GM12878 (cell line): ENCODE results near the gene EBF3. TPM values are rescaled to one million over a fixed set of nuclear protein-coding genes. Genes with fewer than 3 reads are reported as not detected.

Source experiments
- ATAC-seq: fragments of 200-7000 bp; cut with Tn5 transposase; 3 replicates; pipeline ENCODE4 v1.9.1; 2020; ENCODE audit warnings: mild to moderate bottlenecking, moderate library complexity
- BruUV-seq: library from RNA; stranded (reverse); fragments of 400-500 nt; replicated peaks from 2 replicates; lab custom pipeline; 2021; lab: Mats Ljungman, UMichigan
- CTCF ChIA-PET: fragments of 300-600 bp; sonication (Branson Sonifier 250); formaldehyde crosslinking; extraction: SDS; loops from one replicate; lab custom pipeline; 2021; ENCODE audit warnings: inconsistent platforms; lab: Yijun Ruan, JAX
- POLR2A ChIA-PET: fragments of 350-600 bp; formaldehyde crosslinking; extraction: SDS; loops from one replicate; lab custom pipeline; 2021; ENCODE audit warnings: inconsistent platforms; lab: Charles Lee
- RAD21 ChIA-PET: fragments of 300-600 bp; sonication (Branson Sonifier 250); formaldehyde crosslinking; loops from one replicate; lab custom pipeline; 2023; ENCODE audit warnings: antibody characterized with exemption; ENCODE audit not compliant: unreplicated experiment; lab: Charles Lee
- SMC1A ChIA-PET: fragments of 300-600 bp; sonication (Branson Sonifier 250); formaldehyde crosslinking; loops from one replicate; lab custom pipeline; 2023; ENCODE audit not compliant: unreplicated experiment, uncharacterized antibody; lab: Charles Lee
- DNase-seq: peaks from one replicate; pipeline ENCODE4 v3.0.0-alpha.2; 2011; ENCODE audit warnings: low read depth, low spot score
- FAIRE-seq: peaks from 3 replicates; lab custom pipeline; 2011; peaks lifted over from hg19 to GRCh38; lab: Jason Lieb, UNC
- H2AFZ ChIP-seq: 2 replicates; pipeline ENCODE4 v1.6.0; 2011; ENCODE audit warnings: low read depth, low read length, control low read depth; ENCODE audit not compliant: control insufficient read depth
- H3K27ac ChIP-seq: 2 replicates; pipeline ENCODE4 v1.5.1; 2011; ENCODE audit warnings: control low read depth; ENCODE audit not compliant: control insufficient read depth, insufficient read depth
- H3K27me3 ChIP-seq, 2 experiments: replicated peaks in 1 of 2; 2 replicates each; pipeline versions ENCODE4 v1.6.0 to v1.6.1; 2011; ENCODE audit warnings: low read length in 1 of 2; ENCODE audit not compliant: control insufficient read depth in 2 of 2, insufficient read depth in 2 of 2
- H3K36me3 ChIP-seq, 2 experiments: 2 replicates each; pipeline ENCODE4 v1.5.1; 2011; ENCODE audit warnings: low read length in 1 of 2; ENCODE audit not compliant: control insufficient read depth in 2 of 2, insufficient read depth in 2 of 2
- H3K4me1 ChIP-seq: 2 replicates; pipeline ENCODE4 v1.6.1; 2011; ENCODE audit warnings: mild to moderate bottlenecking, low read length, moderate library complexity, mixed read lengths; ENCODE audit not compliant: control insufficient read depth, insufficient read depth
- H3K4me2 ChIP-seq: 2 replicates; pipeline ENCODE4 v1.6.0; 2011; ENCODE audit warnings: control low read depth; ENCODE audit not compliant: control insufficient read depth, insufficient read depth
- H3K4me3 ChIP-seq: fragments of 200-600 bp; sonication (generic); 2 replicates; pipeline ENCODE4 v1.5.1; 2016
- H3K79me2 ChIP-seq: 2 replicates; pipeline ENCODE4 v1.6.0; 2011; ENCODE audit warnings: low read length; ENCODE audit not compliant: control insufficient read depth, insufficient read depth
- H3K9ac ChIP-seq: 2 replicates; pipeline ENCODE4 v1.8.0; 2011; ENCODE audit warnings: low read length, control low read depth, mixed read lengths; ENCODE audit not compliant: control insufficient read depth, insufficient read depth
- H3K9me3 ChIP-seq: replicated peaks from 3 replicates; pipeline ENCODE4 v1.5.1; 2011; ENCODE audit warnings: mild to moderate bottlenecking, low read length; ENCODE audit not compliant: control insufficient read depth, insufficient read depth
- H4K20me1 ChIP-seq: 2 replicates; pipeline ENCODE4 v1.6.0; 2011; ENCODE audit not compliant: control insufficient read depth, insufficient read depth
- ATF2 ChIP-seq: IDR thresholded peaks from 2 replicates; pipeline ENCODE4 v1.6.1; 2012; ENCODE audit warnings: low read length, inconsistent platforms
- BCL11A ChIP-seq: IDR thresholded peaks from 2 replicates; pipeline ENCODE4 v1.6.1; 2011; ENCODE audit warnings: low read depth, low read length
- BMI1 ChIP-seq: fragments of 450-650 bp; IDR thresholded peaks from 2 replicates; pipeline ENCODE4 v1.6.1; 2016; ENCODE audit warnings: mild to moderate bottlenecking, moderate library complexity, borderline replicate concordance
- CHD4 ChIP-seq: fragments of 200-600 bp; sonication (generic); IDR thresholded peaks from 2 replicates; pipeline ENCODE4 v1.6.1; 2016; ENCODE audit warnings: mild to moderate bottlenecking
- CTCF ChIP-seq, 3 experiments: IDR thresholded peaks in 2 of 3; conservative IDR thresholded peaks in 1 of 3; 2 replicates each; pipeline ENCODE4 v1.5.1; 2011; ENCODE audit warnings: low read depth in 3 of 3, low read length in 3 of 3, mild to moderate bottlenecking in 3 of 3, control low read depth in 2 of 3, moderate library complexity in 2 of 3, inconsistent platforms in 1 of 3, mixed read lengths in 1 of 3; ENCODE audit not compliant: control insufficient read depth in 2 of 3, insufficient read depth in 1 of 3; ENCODE audit errors: extremely low read depth in 1 of 3
- E2F4 ChIP-seq: IDR thresholded peaks from 2 replicates; pipeline ENCODE4 v1.6.1; 2012; ENCODE audit warnings: low read depth, low read length, improper control_type of control experiment
- EZH2 ChIP-seq: IDR thresholded peaks from 2 replicates; pipeline ENCODE4 v1.6.1; 2012; ENCODE audit warnings: low read depth, mild to moderate bottlenecking, control low read depth, inconsistent platforms, low read length, borderline replicate concordance; ENCODE audit not compliant: control insufficient read depth
- IRF3 ChIP-seq: fragments of 450-650 bp; IDR thresholded peaks from 2 replicates; pipeline ENCODE4 v1.6.1; 2014; ENCODE audit warnings: mild to moderate bottlenecking
- PAX5 ChIP-seq: IDR thresholded peaks from 2 replicates; pipeline ENCODE4 v1.6.1; 2011; ENCODE audit warnings: low read depth, low read length, borderline replicate concordance
- RAD21 ChIP-seq: IDR thresholded peaks from 2 replicates; pipeline ENCODE4 v1.6.1; 2011; ENCODE audit warnings: mild to moderate bottlenecking, low read depth, low read length, moderate library complexity; ENCODE audit not compliant: insufficient read depth
- RFX5 ChIP-seq: IDR thresholded peaks from 2 replicates; pipeline ENCODE4 v1.6.1; 2011; ENCODE audit warnings: low read depth, low read length, improper control_type of control experiment
- SMAD1 ChIP-seq: fragments of 450-650 bp; IDR thresholded peaks from 2 replicates; pipeline ENCODE4 v1.6.1; 2018; ENCODE audit warnings: mild to moderate bottlenecking, low read depth; ENCODE audit not compliant: partially characterized antibody
- SMC3 ChIP-seq: IDR thresholded peaks from 2 replicates; pipeline ENCODE4 v1.6.1; 2011; ENCODE audit warnings: low read length, improper control_type of control experiment, borderline replicate concordance
- STAT3 ChIP-seq: IDR thresholded peaks from 2 replicates; pipeline ENCODE4 v1.6.1; 2011; ENCODE audit warnings: low read depth, low read length, improper control_type of control experiment
- SUPT20H ChIP-seq: IDR thresholded peaks from 2 replicates; pipeline ENCODE4 v1.6.1; 2011; ENCODE audit warnings: low read depth, mild to moderate bottlenecking, low read length, moderate library complexity, borderline replicate concordance; ENCODE audit not compliant: control insufficient read depth
- YBX1 ChIP-seq: fragments of 450-650 bp; IDR thresholded peaks from 2 replicates; pipeline ENCODE4 v1.6.1; 2016; ENCODE audit warnings: antibody characterized with exemption
- WGBS: methylation state at CpG from one replicate; pipeline ENCODE4 v1.1.6; 2016; ENCODE audit warnings: low lambda C conversion rate; ENCODE audit not compliant: insufficient replicate concordance, insufficient coverage; ENCODE audit errors: missing lambda C conversion rate; 5-methylcytosine and 5-hydroxymethylcytosine counted together
- in situ Hi-C: fragments of 300-500 bp; cut with MboI; formaldehyde crosslinking; loops from 9 replicates; pipeline ENCODE4 v1.14.3; 2018; ENCODE audit warnings: mixed read lengths
- intact Hi-C: fragments of 100-400 bp; cut with micrococcal nuclease; formaldehyde crosslinking; loops from one replicate; pipeline ENCODE4 v1.14.2; 2022; ENCODE audit not compliant: unreplicated experiment
- polyA plus RNA-seq, 11 experiments: library from polyadenylated mRNA; depleted of rRNA in 4 of 11; unstranded in 6 of 11; stranded (reverse) in 5 of 11; fragments of >200 nt; fragmentation: Nextera tagmentation in 4 of 11; fragmentation: Illumina TruSeq in 1 of 11; extraction: Ambion mirVana in 4 of 11; extraction: Trizol in 1 of 11; gene quantifications; 1 replicate in 1 of 11; 2 replicates in 10 of 11; pipeline versions ENCODE4 v1.2.1 to v1.2.3, GENCODE V29; 2011 to 2016; ENCODE audit warnings: inconsistent platforms in 2 of 11, missing spikeins in 2 of 11, low read depth in 1 of 11
- total RNA-seq, 4 experiments: library from RNA; depleted of rRNA in 3 of 4; stranded (reverse); fragments of >200 nt in 3 of 4; fragmentation: Illumina TruSeq in 1 of 4; extraction: Trizol in 1 of 4; gene quantifications; 2 replicates each; pipeline versions ENCODE4 v1.2.1 to v1.2.3, GENCODE V29; 2013 to 2021

Gene EBF3
- total and polyA plus RNA-seq, 10 of the 15 experiments (the other 5 are each of a cell fraction or from before 2014, with no cell fraction given) = not detected

- TF ChIP-seq IRF3 (no peak), ATF2 (no peak)
Measured at GRCh38 chr10:129969184-129969910, 5.3 kb upstream of the EBF3 start (continued).

- no peak overlapping the region for H3K9ac ChIP-seq
- no peak overlapping the region for H3K27ac ChIP-seq
- intact Hi-C loops (loop anchor here (5.0 kb wide), 1 partner anchor 937 kb away; no protein-coding TSS in a partner anchor), in situ Hi-C loops (no loop called here)
- DNase-seq (no peak), ATAC-seq (0 out of 3 replicates have a peak, but pooled peaks have one; percentile 36), FAIRE-seq (no peak)
- no peaks in the 10 kb centered on the region for H3K4me1 ChIP-seq
- ChIA-PET SMC1A (no interaction called here), CTCF (no interaction called here), POLR2A (no interaction called here), RAD21 (no interaction called here)
- H3K4me3 ChIP-seq = no peak overlapping the region
- H4K20me1 ChIP-seq = no peaks in the 10 kb centered on the region
- H3K27me3 ChIP-seq = peaks cover 7 to 26% of the 10 kb centered on the region in 2 experiments
- no peak overlapping the region for H2AFZ ChIP-seq
- no peak overlapping the region for H3K4me2 ChIP-seq
- no peaks in the 10 kb centered on the region; the same call in 2 of the 3 replicates for H3K9me3 ChIP-seq
- no TSS peak for BruUV-seq
- H3K79me2 ChIP-seq = no peaks in the 10 kb centered on the region
- no peaks in the 10 kb centered on the region; a peak in 1 of 4 replicates for H3K36me3 ChIP-seq
- 41% methylated on average over 15 of the region's 15 CpGs for WGBS
- TF ChIP-seq BCL11A (no peak), STAT3 (no peak), SMAD1 (no peak), YBX1 (no peak), SMC3 (peak; percentile 29), BMI1 (no peak), PAX5 (no peak), CHD4 (no peak), RFX5 (no peak), CTCF (IDR thresholded peaks at IDR 0.05 in 2 of 3, conservative IDR thresholded peaks at IDR 0.05 in 1 of 3; ENCODE audit: control insufficient read depth in 2 of 3, extremely low read depth in 1 of 3, insufficient read depth in 1 of 3, low read depth in 3 of 3, low read length in 3 of 3) (peak; percentile 18 to 22 (median 20); a peak in 3 of 6 replicates), RAD21 (0 out of 2 replicates have a peak, but pooled peaks have one; percentile 1), EZH2 (no peak), SUPT20H (no peak), E2F4 (no peak)
Measured at GRCh38 chr10:129968853-129969183, 4.7 kb upstream of the EBF3 start.
